WI38 (cell line): Measurements from ENCODE around the gene M1AP.

Source experiments
- H3K4me3 ChIP-seq: 2 replicates; pipeline ENCODE4 v1.5.1; 2011; ENCODE audit warnings: low read depth, mild to moderate bottlenecking, control low read depth, low read length
- CTCF ChIP-seq: IDR thresholded peaks from 2 replicates; pipeline ENCODE4 v1.5.1; 2012; ENCODE audit warnings: low read depth, mild to moderate bottlenecking, control low read depth, low read length

The M1AP gene

GRCh38 chr2:74530239-74531187 lies 117.6 kb downstream of the M1AP start:
- H3K4me3 ChIP-seq = peak overlapping the region; percentile 99
- no peak for TF ChIP-seq CTCF

- TF ChIP-seq CTCF = no peak
- peak within 1 kb of the TSS; percentile 99 for H3K4me3 ChIP-seq
These were observed 118.5 kb downstream of the M1AP start, which contains the start of the genes AUP1 and HTRA2 for GRCh38 chr2:74529357-74530238. Gene AUP1, minus strand, starts transcription at chr2:74529706. Its CDS starts 77 bp downstream, at chr2:74529629. Gene HTRA2, plus strand, starts transcription at chr2:74529933. Its CDS starts 74 bp downstream, at chr2:74530007.

GRCh38 chr2:74528600-74529356 lies 119.4 kb downstream of the M1AP start:
- TF ChIP-seq CTCF = no peak
- H3K4me3 ChIP-seq = peak overlapping the region; percentile 99

- TF ChIP-seq CTCF = no peak
- no peak overlapping the region for H3K4me3 ChIP-seq
These were observed 120.4 kb downstream of the M1AP start for GRCh38 chr2:74527741-74528140.

- no peak overlapping the region for H3K4me3 ChIP-seq
- no peak for TF ChIP-seq CTCF
These were observed 121.4 kb downstream of the M1AP start for GRCh38 chr2:74526649-74527230.

GRCh38 chr2:74525717-74526648 lies 122.1 kb downstream of the M1AP start, which contains the start of gene DQX1:
Gene DQX1, minus strand, starts transcription at chr2:74526231. Its CDS starts 502 bp downstream, at chr2:74525729.
- TF ChIP-seq CTCF = no peak
- no peak within 1 kb of the TSS for H3K4me3 ChIP-seq
